HepG2 (cell line): Measurements from ENCODE around the gene LDB3. TPM values are rescaled to one million over a fixed set of nuclear protein-coding genes. Genes with fewer than 3 reads are reported as not detected.

Experiments
- ATAC-seq: fragments of 200-7000 bp; cut with Tn5 transposase; 3 replicates; pipeline ENCODE4 v1.9.1; 2020; ENCODE audit warnings: mild to moderate bottlenecking, moderate library complexity
- BruUV-seq: library from RNA; stranded (reverse); fragments of 400-500 nt; replicated peaks from 2 replicates; lab custom pipeline; 2021; lab: Mats Ljungman, UMichigan
- CTCF ChIA-PET: fragments of 300-600 bp; formaldehyde crosslinking; extraction: SDS; loops from one replicate; lab custom pipeline; 2021; ENCODE audit warnings: low total read pairs, inconsistent platforms, low intra/inter-chr PET ratio; lab: Yijun Ruan, JAX
- POLR2A ChIA-PET: fragments of 350-600 bp; sonication (Branson Sonifier 250); formaldehyde crosslinking; loops from one replicate; lab custom pipeline; 2020; ENCODE audit warnings: antibody characterized with exemption, inconsistent platforms; lab: Yijun Ruan, JAX
- DNase-seq: peaks from one replicate; pipeline ENCODE4 v3.0.0-alpha.2; 2015; ENCODE audit warnings: low spot score
- FAIRE-seq: peaks from 3 replicates; lab custom pipeline; 2011; peaks lifted over from hg19 to GRCh38; lab: Jason Lieb, UNC
- H2AFZ ChIP-seq: one replicate; pipeline ENCODE4 v1.6.1; 2011; ENCODE audit warnings: low read length, inconsistent platforms
- H3K27ac ChIP-seq: fragments of 300-600 bp; 3 replicates; pipeline ENCODE4 v1.8.0; 2011; ENCODE audit warnings: mixed run types, mild to moderate bottlenecking, mixed read lengths, low read length, inconsistent platforms; ENCODE audit not compliant: insufficient read depth; ENCODE audit errors: extremely low read length
- H3K27me3 ChIP-seq, 2 experiments: fragments of 200-600 bp in 1 of 2; 2 replicates in 1 of 2; 3 replicates in 1 of 2; pipeline versions ENCODE4 v1.6.0 to v1.8.0; 2011; ENCODE audit warnings: low read length in 2 of 2, mild to moderate bottlenecking in 2 of 2, moderate library complexity in 2 of 2, inconsistent platforms in 1 of 2; ENCODE audit not compliant: insufficient read depth in 2 of 2, control insufficient read depth in 1 of 2
- H3K36me3 ChIP-seq, 2 experiments: fragments of 200-600 bp in 1 of 2; replicated peaks in 1 of 2; 2 replicates in 1 of 2; 3 replicates in 1 of 2; pipeline versions ENCODE4 v1.5.1 to v1.8.0; 2011; ENCODE audit warnings: low read length in 2 of 2, inconsistent platforms in 1 of 2; ENCODE audit not compliant: insufficient read depth in 2 of 2, control insufficient read depth in 1 of 2
- H3K4me1 ChIP-seq: 2 replicates; pipeline ENCODE4 v1.5.1; 2012; ENCODE audit warnings: low read length, inconsistent platforms; ENCODE audit not compliant: insufficient read depth
- H3K4me2 ChIP-seq: 2 replicates; pipeline ENCODE4 v1.6.0; 2011; ENCODE audit warnings: low read depth, low read length, inconsistent platforms
- H3K4me3 ChIP-seq, 3 experiments: fragments of 200-600 bp in 1 of 3; sonication (generic), shearing (Covaris generic) in 1 of 3; replicated peaks in 1 of 3; 2 replicates each; pipeline ENCODE4 v1.5.1; 2011 to 2016; ENCODE audit warnings: low read length in 3 of 3, inconsistent platforms in 2 of 3, low read depth in 2 of 3, mild to moderate bottlenecking in 2 of 3, control low read depth in 1 of 3, mixed read lengths in 1 of 3; ENCODE audit not compliant: insufficient read depth in 1 of 3
- H3K79me2 ChIP-seq: one replicate; pipeline ENCODE4 v1.6.1; 2011; ENCODE audit warnings: low read length, inconsistent platforms; ENCODE audit not compliant: insufficient read depth
- H3K9ac ChIP-seq: 2 replicates; pipeline ENCODE4 v1.6.0; 2011; ENCODE audit warnings: mild to moderate bottlenecking, low read depth, low read length, inconsistent platforms; ENCODE audit not compliant: insufficient read depth
- H3K9me3 ChIP-seq: 2 replicates; pipeline ENCODE4 v1.5.1; 2012; ENCODE audit warnings: mild to moderate bottlenecking, low read length
- H4K20me1 ChIP-seq: 2 replicates; pipeline ENCODE4 v1.6.0; 2011; ENCODE audit warnings: inconsistent platforms, mild to moderate bottlenecking, low read length, moderate library complexity; ENCODE audit not compliant: insufficient read depth
- CAMTA2 ChIP-seq: sonication (generic); formaldehyde crosslinking; IDR thresholded peaks from 2 replicates; pipeline ENCODE4 v1.4.0; 2020; ENCODE audit warnings: mild to moderate bottlenecking, missing genetic modification reagents, borderline replicate concordance
- CHD2 ChIP-seq: IDR thresholded peaks from 2 replicates; pipeline ENCODE4 v1.6.1; 2011; ENCODE audit warnings: low read depth, low read length, improper control_type of control experiment
- CSRNP1 ChIP-seq: sonication (generic); formaldehyde crosslinking; IDR thresholded peaks from 2 replicates; pipeline ENCODE4 v1.8.1; 2023; ENCODE audit warnings: mild to moderate bottlenecking, missing genetic modification reagents
- HNRNPH1 ChIP-seq: fragments of 200-400 bp; formaldehyde crosslinking; optimal IDR thresholded peaks from 2 replicates; pipeline ENCODE3; 2017; ENCODE audit warnings: mild to moderate bottlenecking, low read depth, low read length
- HNRNPUL1 ChIP-seq: fragments of 200-400 bp; formaldehyde crosslinking; IDR thresholded peaks from 2 replicates; pipeline ENCODE4 v1.6.1; 2017; ENCODE audit warnings: low read depth, mild to moderate bottlenecking, low read length, moderate library complexity
- MIXL1 ChIP-seq: IDR thresholded peaks from 2 replicates; pipeline ENCODE4 v1.6.1; 2016
- SIX4 ChIP-seq: sonication (generic); formaldehyde crosslinking; IDR thresholded peaks from 2 replicates; pipeline ENCODE4 v1.4.0; 2020; ENCODE audit warnings: missing genetic modification reagents
- TBX3 ChIP-seq: fragments of 450-650 bp; IDR thresholded peaks from 2 replicates; pipeline ENCODE4 v1.6.1; 2017; ENCODE audit warnings: antibody characterized with exemption, mild to moderate bottlenecking, inconsistent platforms, borderline replicate concordance
- TCF7L2 ChIP-seq: IDR thresholded peaks from 2 replicates; pipeline ENCODE4 v1.6.1; 2011; ENCODE audit warnings: mild to moderate bottlenecking, low read depth, low read length, moderate library complexity
- ZBTB2 ChIP-seq: sonication (generic); formaldehyde crosslinking; IDR thresholded peaks from 2 replicates; pipeline ENCODE4 v1.8.0; 2022; ENCODE audit warnings: low read depth, missing genetic modification reagents
- ZNF619 ChIP-seq: sonication (generic); formaldehyde crosslinking; IDR thresholded peaks from 2 replicates; pipeline ENCODE4 v1.4.0; 2020; ENCODE audit warnings: mild to moderate bottlenecking, missing genetic modification reagents
- ZNF670 ChIP-seq: sonication (generic); formaldehyde crosslinking; IDR thresholded peaks from 2 replicates; pipeline ENCODE4 v1.8.0; 2022; ENCODE audit warnings: mild to moderate bottlenecking, missing genetic modification reagents, borderline replicate concordance
- ZNF770 ChIP-seq: sonication (generic); formaldehyde crosslinking; IDR thresholded peaks from 2 replicates; pipeline ENCODE4 v1.5.0; 2020; ENCODE audit warnings: mild to moderate bottlenecking, missing genetic modification reagents
- ZNF841 ChIP-seq: sonication (generic); formaldehyde crosslinking; IDR thresholded peaks from 2 replicates; pipeline ENCODE4 v1.8.1; 2023; ENCODE audit warnings: missing genetic modification reagents, borderline replicate concordance
- ZSCAN30 ChIP-seq: sonication (generic); formaldehyde crosslinking; IDR thresholded peaks from 2 replicates; pipeline ENCODE4 v1.5.0; 2020; ENCODE audit warnings: mild to moderate bottlenecking, missing genetic modification reagents
- WGBS: methylation state at CpG from one replicate; pipeline ENCODE4 v1.1.6; 2017; ENCODE audit warnings: low lambda C conversion rate; 5-methylcytosine and 5-hydroxymethylcytosine counted together
- in situ Hi-C: cut with HindIII; loops from 2 replicates; pipeline ENCODE4 v1.10.0; 2017; ENCODE audit warnings: low pct_unique_long_range_greater_than_20kb; ENCODE audit not compliant: extremely low pct_ligation_motif_present
- intact Hi-C: fragments of 100-400 bp; cut with micrococcal nuclease; formaldehyde crosslinking; loops from one replicate; pipeline ENCODE4 v1.10.0; 2022; ENCODE audit not compliant: unreplicated experiment
- polyA plus RNA-seq, 8 experiments: library from polyadenylated mRNA; depleted of rRNA in 3 of 8; stranded (reverse) in 7 of 8; unstranded in 1 of 8; fragments of >200 nt; fragmentation: Illumina TruSeq in 4 of 8; extraction: Trizol in 4 of 8; gene quantifications; 2 replicates each; pipeline versions ENCODE4 v1.2.1 to v1.2.3, GENCODE V29; 2011 to 2016; ENCODE audit warnings: low read depth in 4 of 8, missing spikeins in 1 of 8, mixed read lengths in 1 of 8; ENCODE audit not compliant: insufficient read depth in 1 of 8
- total RNA-seq, 5 experiments: library from RNA; depleted of rRNA; stranded (reverse); fragments of >200 nt; fragmentation: Illumina TruSeq; extraction: Trizol; gene quantifications; 2 replicates each; pipeline ENCODE4 v1.2.3, GENCODE V29; 2016; ENCODE audit warnings: low read depth in 1 of 5

The LDB3 gene
- total and polyA plus RNA-seq, 2 of the 13 experiments (the other 11 are each of a cell fraction or from before 2014, with no cell fraction given) = not detected

- DNase-seq = no peak
- Histone ChIP-seq H3K4me1 (peaks cover 8% of the 10 kb centered on the region), H4K20me1 (no peaks in the 10 kb centered on the region), H3K4me2 (no peak overlapping the region), H3K9ac (no peak overlapping the region), H3K9me3 (no peaks in the 10 kb centered on the region), H3K27ac (no peak overlapping the region), H2AFZ (no peak overlapping the region), H3K36me3 (no peaks in the 10 kb centered on the region), H3K4me3 (no peak overlapping the region), H3K27me3 (peaks cover 0 to 34% of the 10 kb centered on the region in 2 experiments; a peak in 3 of 5 replicates), H3K79me2 (no peaks in the 10 kb centered on the region)
- no peak for TF ChIP-seq ZNF619 (CRISPR knock-in tag)
- TF ChIP-seq HNRNPUL1 = no peak
- TF ChIP-seq CAMTA2 (CRISPR knock-in tag) = no peak
- ChIA-PET CTCF (no interaction called here), POLR2A (no interaction called here)
- in situ Hi-C loops (no loop called here), intact Hi-C loops (no loop called here)
- WGBS = 38% methylated on average over 7 of the region's 8 CpGs
- no TSS peak for BruUV-seq
- no peak for ATAC-seq
- FAIRE-seq = no peak
Measured at GRCh38 chr10:86718556-86718955, 50.2 kb downstream of the LDB3 start.

GRCh38 chr10:86721232-86721631, 52.9 kb downstream of the LDB3 start:
- H3K9me3 ChIP-seq = no peaks in the 10 kb centered on the region
- in situ Hi-C loops (no loop called here), intact Hi-C loops (no loop called here)
- H3K27me3 ChIP-seq = peaks cover 0 to 14% of the 10 kb centered on the region in 2 experiments; a peak in 2 of 5 replicates
- no peak overlapping the region for H3K4me2 ChIP-seq
- FAIRE-seq (no peak), DNase-seq (no peak), ATAC-seq (no peak)
- no peak overlapping the region for H3K9ac ChIP-seq
- peaks cover 8% of the 10 kb centered on the region for H3K4me1 ChIP-seq
- 37% methylated on average over 5 of the region's 5 CpGs for WGBS
- no peak overlapping the region for H2AFZ ChIP-seq
- H4K20me1 ChIP-seq = no peaks in the 10 kb centered on the region
- no peaks in the 10 kb centered on the region for H3K36me3 ChIP-seq
- no peaks in the 10 kb centered on the region for H3K79me2 ChIP-seq
- ChIA-PET CTCF (no interaction called here), POLR2A (no interaction called here)
- no TSS peak for BruUV-seq
- H3K27ac ChIP-seq = no peak overlapping the region
- H3K4me3 ChIP-seq = no peak overlapping the region
- TF ChIP-seq MIXL1 (CRISPR knock-in tag) = no peak
- TF ChIP-seq SIX4 (CRISPR knock-in tag) = no peak
- no peak for TF ChIP-seq CHD2
- no peak for TF ChIP-seq HNRNPH1
- TF ChIP-seq ZNF841 (CRISPR knock-in tag) = no peak
- TF ChIP-seq ZSCAN30 (CRISPR knock-in tag) = no peak
- TF ChIP-seq ZBTB2 (CRISPR knock-in tag) = no peak
- TF ChIP-seq ZNF670 = no peak
- TF ChIP-seq TCF7L2 = no peak
- no peak for TF ChIP-seq TBX3
- no peak for TF ChIP-seq ZNF770 (CRISPR knock-in tag)
- TF ChIP-seq CSRNP1 = no peak
